H1 (cell line): ENCODE data around the gene PNPLA3. TPM values are rescaled to one million over a fixed set of nuclear protein-coding genes. Genes with fewer than 3 reads are reported as not detected.

Experiments
- CREB1 ChIP-seq: IDR thresholded peaks from 2 replicates; pipeline ENCODE4 v1.6.1; 2012; ENCODE audit warnings: inconsistent platforms
- CTBP2 ChIP-seq: IDR thresholded peaks from 2 replicates; pipeline ENCODE4 v1.7.0; 2011; ENCODE audit warnings: borderline replicate concordance, mild to moderate bottlenecking, moderate library complexity, mixed read lengths, low read length; ENCODE audit not compliant: insufficient read depth, insufficient read length
- EGR1 ChIP-seq: IDR thresholded peaks from 2 replicates; pipeline ENCODE4 v1.6.1; 2011; ENCODE audit warnings: low read depth, low read length, borderline replicate concordance
- FOSL1 ChIP-seq: IDR thresholded peaks from 2 replicates; pipeline ENCODE4 v1.6.1; 2011; ENCODE audit warnings: mild to moderate bottlenecking, low read depth, low read length, moderate library complexity; ENCODE audit not compliant: insufficient read depth
- GABPA ChIP-seq: IDR thresholded peaks from 2 replicates; pipeline ENCODE4 v1.6.1; 2011; ENCODE audit warnings: mild to moderate bottlenecking, low read length, moderate library complexity, borderline replicate concordance; ENCODE audit not compliant: insufficient read depth
- MAFK ChIP-seq: IDR thresholded peaks from 2 replicates; pipeline ENCODE4 v1.6.1; 2012; ENCODE audit warnings: low read depth, mild to moderate bottlenecking, improper control_type of control experiment, low read length
- RFX5 ChIP-seq: IDR thresholded peaks from 2 replicates; pipeline ENCODE4 v1.6.1; 2011; ENCODE audit warnings: low read depth, low read length, improper control_type of control experiment, borderline replicate concordance
- RXRA ChIP-seq: IDR thresholded peaks from 2 replicates; pipeline ENCODE4 v1.6.1; 2011; ENCODE audit warnings: low read depth, mild to moderate bottlenecking, low read length, moderate library complexity; ENCODE audit not compliant: insufficient read depth
- ZNF274 ChIP-seq: IDR thresholded peaks from 2 replicates; pipeline ENCODE4 v1.7.0; 2012; ENCODE audit warnings: low read length, borderline replicate concordance; ENCODE audit errors: extremely low read depth
- polyA plus RNA-seq, 7 experiments: library from polyadenylated mRNA; depleted of rRNA in 3 of 7; stranded (reverse) in 5 of 7; unstranded in 2 of 7; fragments of >200 nt in 5 of 7; fragments of 200-250 nt in 2 of 7; gene quantifications; 1 replicate in 5 of 7; 2 replicates in 1 of 7; 4 replicates in 1 of 7; pipeline versions ENCODE4 v1.2.1 to v1.2.3, GENCODE V29; 2011 to 2013; ENCODE audit warnings: missing spikeins in 2 of 7, mixed read lengths in 2 of 7
- total RNA-seq: library from RNA; stranded (reverse); fragmentation: NEBNext Ultra II Directional; extraction: Animal tissue kit (Norgen Biotek cat#: 25700); gene quantifications from 2 replicates; pipeline ENCODE4 v1.2.1, GENCODE V29; 2021

Gene PNPLA3
- total and polyA plus RNA-seq, 2 of the 8 experiments (the other 6 are each of a cell fraction or from before 2014, with no cell fraction given), result 17.5 to 23.4 TPM

- TF ChIP-seq RXRA, result no peak
- TF ChIP-seq FOSL1, result no peak
- no peak for TF ChIP-seq CTBP2
- TF ChIP-seq GABPA, result 0 out of 2 replicates have a peak, but pooled peaks have one; percentile 36
- TF ChIP-seq CREB1, result peak; percentile 69
- TF ChIP-seq ZNF274, result no peak
- peak; percentile 56; the same call in 1 of the 2 replicates for TF ChIP-seq EGR1
- no peak for TF ChIP-seq MAFK
- no peak for TF ChIP-seq RFX5
Observed at GRCh38 chr22:43891360-43892182, 32.0 kb upstream of the PNPLA3 start, which contains the start of gene PNPLA5 (continued).
